Epithelial cell of esophagus (primary cell): ENCODE data around the gene LEKR1.
"Not testable (repeated sequence)": the region's sequence is repeated elsewhere in the genome, so short reads cannot be mapped to it uniquely, and the experiment has no call there.

Experiments
- DNase-seq: peaks from one replicate; pipeline ENCODE4 v3.0.0; 2010; ENCODE audit warnings: low read depth
- H3K4me3 ChIP-seq: 2 replicates; pipeline ENCODE4 v1.5.1; 2011; ENCODE audit warnings: mild to moderate bottlenecking, low read length, control low read depth
- TF ChIP-seq, protein P1 (sequence below): IDR thresholded peaks from 2 replicates; pipeline ENCODE4 v1.5.1; 2011; ENCODE audit warnings: low read depth, mild to moderate bottlenecking, low read length, control low read depth, inconsistent platforms; ENCODE audit not compliant: insufficient read depth; ENCODE audit errors: missing control alignments

Gene LEKR1

DNA sequence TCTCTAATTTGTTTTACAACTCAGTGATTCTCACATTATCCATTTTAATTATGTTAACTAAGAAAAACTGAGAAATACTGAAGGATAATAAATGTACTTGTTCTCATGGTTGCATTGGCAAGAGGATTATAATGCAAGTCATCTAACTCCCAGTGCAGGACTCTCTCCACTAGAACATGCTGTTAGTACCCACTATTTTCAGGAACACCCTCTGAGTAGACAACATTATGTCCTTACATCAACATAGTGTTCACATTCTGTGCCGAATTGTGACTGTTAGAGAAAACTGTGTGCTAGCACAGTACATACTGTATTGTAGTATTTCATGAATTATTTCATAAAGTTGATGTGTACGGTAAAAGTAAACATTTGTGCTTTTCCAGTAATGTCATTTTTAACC, 80.1 kb downstream of the LEKR1 start:
- no peak for DNase-seq

DNA sequence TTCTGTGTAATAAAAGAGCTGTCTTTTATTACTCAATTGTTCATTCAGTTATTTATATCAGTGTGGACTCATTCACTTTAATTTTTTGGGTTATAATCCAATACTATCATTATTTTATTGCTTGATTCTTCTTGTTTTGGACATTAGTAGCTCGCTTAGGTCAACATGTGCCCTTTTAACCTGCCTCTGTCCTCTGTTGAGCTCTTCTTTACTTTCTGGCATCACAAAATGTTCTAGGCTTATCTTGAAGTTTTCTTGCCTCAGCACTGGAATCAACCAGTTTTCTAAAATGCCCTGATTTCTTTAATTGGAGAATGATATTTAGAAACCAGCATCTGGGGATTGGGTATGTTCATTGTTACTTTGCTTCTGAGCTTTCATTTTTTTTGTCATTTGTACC, 82.2 kb downstream of the LEKR1 start:
- DNase-seq = no peak
- TF ChIP-seq, protein P1, sequence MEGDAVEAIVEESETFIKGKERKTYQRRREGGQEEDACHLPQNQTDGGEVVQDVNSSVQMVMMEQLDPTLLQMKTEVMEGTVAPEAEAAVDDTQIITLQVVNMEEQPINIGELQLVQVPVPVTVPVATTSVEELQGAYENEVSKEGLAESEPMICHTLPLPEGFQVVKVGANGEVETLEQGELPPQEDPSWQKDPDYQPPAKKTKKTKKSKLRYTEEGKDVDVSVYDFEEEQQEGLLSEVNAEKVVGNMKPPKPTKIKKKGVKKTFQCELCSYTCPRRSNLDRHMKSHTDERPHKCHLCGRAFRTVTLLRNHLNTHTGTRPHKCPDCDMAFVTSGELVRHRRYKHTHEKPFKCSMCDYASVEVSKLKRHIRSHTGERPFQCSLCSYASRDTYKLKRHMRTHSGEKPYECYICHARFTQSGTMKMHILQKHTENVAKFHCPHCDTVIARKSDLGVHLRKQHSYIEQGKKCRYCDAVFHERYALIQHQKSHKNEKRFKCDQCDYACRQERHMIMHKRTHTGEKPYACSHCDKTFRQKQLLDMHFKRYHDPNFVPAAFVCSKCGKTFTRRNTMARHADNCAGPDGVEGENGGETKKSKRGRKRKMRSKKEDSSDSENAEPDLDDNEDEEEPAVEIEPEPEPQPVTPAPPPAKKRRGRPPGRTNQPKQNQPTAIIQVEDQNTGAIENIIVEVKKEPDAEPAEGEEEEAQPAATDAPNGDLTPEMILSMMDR = no peak

More for the DNA sequence above, 80.1 kb downstream of the LEKR1 start:
- TF ChIP-seq, protein P1 = no peak
- H3K4me3 ChIP-seq = no peak overlapping the region

DNA sequence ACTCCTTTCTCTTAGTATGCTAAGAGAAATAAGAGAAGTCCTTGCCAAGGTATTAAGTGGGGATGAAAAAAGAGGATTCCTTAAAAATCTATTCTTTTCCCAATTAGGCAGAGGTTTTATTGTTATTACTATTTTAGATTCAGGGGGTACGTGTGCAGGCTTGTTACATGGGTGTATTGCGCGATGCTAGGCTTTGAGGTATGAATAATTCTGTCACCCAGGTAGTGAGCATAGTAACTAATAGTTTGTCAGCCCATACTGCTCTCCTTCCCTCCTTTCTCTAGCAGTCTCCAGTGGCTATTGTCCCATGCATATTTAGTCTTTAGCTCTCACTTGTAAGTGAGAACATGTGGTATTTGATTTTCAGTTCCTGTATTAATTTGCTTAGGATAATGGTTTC, 83.9 kb downstream of the LEKR1 start:
- TF ChIP-seq, protein P1 = no peak

More for the DNA sequence above, 82.2 kb downstream of the LEKR1 start:
- no peak overlapping the region for H3K4me3 ChIP-seq

DNA sequence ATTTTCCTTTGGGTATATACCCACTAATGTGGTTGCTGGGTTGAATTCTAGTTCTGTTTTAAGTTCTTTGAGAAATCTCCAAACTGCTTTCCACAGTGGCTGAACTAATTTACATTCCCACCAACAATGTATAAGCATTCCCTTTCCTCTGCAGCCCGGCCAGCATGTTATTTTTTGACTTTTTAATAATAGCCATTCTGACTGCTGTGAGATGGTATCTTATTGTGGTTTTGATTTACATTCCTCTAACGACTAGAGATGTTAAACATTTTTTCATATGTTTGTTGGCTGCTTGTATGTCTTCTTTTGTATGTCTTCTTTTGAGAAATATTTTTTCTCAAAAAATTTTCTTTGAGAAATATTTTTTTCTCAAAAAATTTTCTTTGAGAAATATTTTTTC, 84.7 kb downstream of the LEKR1 start:
- not testable (repeated sequence) for H3K4me3 ChIP-seq, DNase-seq

More for the DNA sequence above, 83.9 kb downstream of the LEKR1 start:
- H3K4me3 ChIP-seq = no peak overlapping the region
- DNase-seq = peak; percentile 79

DNA sequence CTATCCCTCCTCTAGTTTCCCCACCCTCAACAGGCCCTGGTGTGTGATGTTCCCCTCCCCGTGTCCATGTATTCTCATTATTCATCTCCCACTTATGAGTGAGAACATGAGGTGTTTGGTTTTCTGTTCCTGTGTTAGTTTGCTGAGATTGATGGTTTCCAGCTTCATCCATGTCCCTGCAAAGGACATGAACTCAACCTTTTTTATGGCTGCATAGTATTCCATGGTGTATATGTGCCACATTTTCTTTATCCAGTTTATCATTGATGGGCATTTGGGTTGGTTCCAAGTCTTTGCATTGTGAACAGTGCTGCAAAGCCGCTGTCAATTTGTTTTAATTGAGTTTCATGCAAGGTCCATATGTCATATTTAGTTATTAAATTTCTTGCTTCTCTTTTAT, 88.1 kb downstream of the LEKR1 start:
- not testable (repeated sequence) for DNase-seq, H3K4me3 ChIP-seq

DNA sequence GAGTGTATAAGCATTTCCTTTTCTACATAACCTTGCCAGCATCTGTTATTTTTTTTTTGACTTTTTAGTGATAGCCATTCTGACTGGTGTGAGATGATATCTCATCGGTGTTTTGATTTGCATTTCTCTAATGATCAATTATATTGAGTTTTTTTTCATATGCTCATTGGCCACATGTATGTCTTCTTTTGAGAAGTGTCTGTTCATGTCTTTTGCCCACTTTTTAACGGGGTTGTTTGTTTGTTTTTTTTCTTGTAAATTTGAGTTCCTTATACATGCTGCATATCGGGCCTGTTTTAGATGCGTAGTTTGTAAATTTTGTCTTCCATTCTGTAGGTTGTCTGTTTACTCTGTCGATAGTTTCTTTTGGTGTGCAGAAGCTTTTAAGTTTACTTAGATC, 89.2 kb downstream of the LEKR1 start:
- no peak for DNase-seq
- H3K4me3 ChIP-seq = no peak overlapping the region
- TF ChIP-seq, protein P1 = no peak

DNA sequence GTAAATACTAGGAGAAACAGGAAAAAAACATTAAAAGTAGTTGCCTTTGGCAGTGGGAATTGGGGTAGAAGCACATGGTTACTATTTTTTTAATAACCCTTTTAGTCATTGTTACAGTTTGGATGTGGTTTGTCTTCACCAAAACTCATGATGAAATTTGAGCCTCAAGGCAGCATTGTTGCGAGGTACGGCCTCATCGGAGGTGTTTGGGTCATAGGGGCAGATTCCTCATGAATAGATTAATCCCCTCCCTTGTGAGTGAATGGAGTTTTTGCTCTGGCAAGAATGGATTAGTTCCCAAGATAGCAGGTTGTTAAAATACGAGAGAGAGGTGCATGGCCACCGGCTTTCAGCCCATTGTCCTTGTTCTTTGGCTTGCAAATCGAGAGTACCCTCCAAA, 92.6 kb downstream of the LEKR1 start:
- TF ChIP-seq, protein P1 = no peak
- H3K4me3 ChIP-seq = no peak overlapping the region
- no peak for DNase-seq

DNA sequence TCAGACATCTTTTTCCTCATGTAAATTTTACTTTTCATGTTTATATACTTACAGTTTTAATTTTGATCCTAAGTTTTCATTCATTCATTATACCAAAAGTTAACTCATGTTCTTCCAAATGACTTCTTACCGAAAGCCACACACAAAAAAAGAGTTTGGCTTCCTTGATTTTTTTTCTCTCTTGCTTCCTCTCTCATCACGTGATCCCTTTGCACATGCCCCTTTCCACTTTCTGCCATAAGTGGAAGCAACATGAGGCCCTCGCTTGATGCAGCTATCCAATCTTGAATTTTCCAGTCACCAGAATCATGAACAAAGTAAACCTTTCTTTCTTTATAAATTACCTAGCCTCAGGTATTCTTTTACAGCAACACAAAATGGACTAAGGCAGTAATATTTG, 93.7 kb downstream of the LEKR1 start:
- DNase-seq = no peak
- no peak overlapping the region for H3K4me3 ChIP-seq
- TF ChIP-seq, protein P1 = no peak
